IgD-negative memory B cell (primary cell): ENCODE measurements around the gene PNPLA6. TPM values are rescaled to one million over a fixed set of nuclear protein-coding genes. Genes with fewer than 3 reads are reported as not detected.
A peak's percentile ranks its signal among the peaks of the same experiment; 100 is the strongest.

Experiments
- H3K27ac Mint-ChIP-seq, 3 donors: one replicate each; pipeline ENCODE4 v1.8.0; 2020 to 2022; ENCODE audit warnings: mild to moderate bottlenecking in 3 of 3, mixed read lengths in 3 of 3, moderate library complexity in 1 of 3
- H3K27me3 Mint-ChIP-seq: one replicate; pipeline ENCODE4 v1.8.0; 2021; ENCODE audit warnings: mixed read lengths
- H3K36me3 Mint-ChIP-seq: one replicate; pipeline ENCODE4 v1.8.0; 2020; ENCODE audit warnings: mild to moderate bottlenecking, mixed read lengths
- H3K4me1 Mint-ChIP-seq, 3 donors: one replicate each; pipeline ENCODE4 v1.8.0; 2020 to 2022; ENCODE audit warnings: mixed read lengths in 3 of 3, mild to moderate bottlenecking in 1 of 3
- H3K4me3 Mint-ChIP-seq, 4 donors: one replicate each; pipeline ENCODE4 v1.8.0; 2020 to 2022; ENCODE audit warnings: mild to moderate bottlenecking in 4 of 4, mixed read lengths in 4 of 4, moderate library complexity in 3 of 4
- H3K9me3 Mint-ChIP-seq, 3 donors: one replicate each; pipeline ENCODE4 v1.8.0; 2020 to 2021; ENCODE audit warnings: mixed read lengths in 3 of 3, mild to moderate bottlenecking in 1 of 3
- polyA plus RNA-seq: library from polyadenylated mRNA; unstranded; fragments of 300-500 nt; fragmentation: Illumina TruSeq; gene quantifications from one replicate; pipeline ENCODE4 v1.2.3, GENCODE V29; 2021

PNPLA6 gene
- polyA plus RNA-seq = 12.5 TPM

DNA sequence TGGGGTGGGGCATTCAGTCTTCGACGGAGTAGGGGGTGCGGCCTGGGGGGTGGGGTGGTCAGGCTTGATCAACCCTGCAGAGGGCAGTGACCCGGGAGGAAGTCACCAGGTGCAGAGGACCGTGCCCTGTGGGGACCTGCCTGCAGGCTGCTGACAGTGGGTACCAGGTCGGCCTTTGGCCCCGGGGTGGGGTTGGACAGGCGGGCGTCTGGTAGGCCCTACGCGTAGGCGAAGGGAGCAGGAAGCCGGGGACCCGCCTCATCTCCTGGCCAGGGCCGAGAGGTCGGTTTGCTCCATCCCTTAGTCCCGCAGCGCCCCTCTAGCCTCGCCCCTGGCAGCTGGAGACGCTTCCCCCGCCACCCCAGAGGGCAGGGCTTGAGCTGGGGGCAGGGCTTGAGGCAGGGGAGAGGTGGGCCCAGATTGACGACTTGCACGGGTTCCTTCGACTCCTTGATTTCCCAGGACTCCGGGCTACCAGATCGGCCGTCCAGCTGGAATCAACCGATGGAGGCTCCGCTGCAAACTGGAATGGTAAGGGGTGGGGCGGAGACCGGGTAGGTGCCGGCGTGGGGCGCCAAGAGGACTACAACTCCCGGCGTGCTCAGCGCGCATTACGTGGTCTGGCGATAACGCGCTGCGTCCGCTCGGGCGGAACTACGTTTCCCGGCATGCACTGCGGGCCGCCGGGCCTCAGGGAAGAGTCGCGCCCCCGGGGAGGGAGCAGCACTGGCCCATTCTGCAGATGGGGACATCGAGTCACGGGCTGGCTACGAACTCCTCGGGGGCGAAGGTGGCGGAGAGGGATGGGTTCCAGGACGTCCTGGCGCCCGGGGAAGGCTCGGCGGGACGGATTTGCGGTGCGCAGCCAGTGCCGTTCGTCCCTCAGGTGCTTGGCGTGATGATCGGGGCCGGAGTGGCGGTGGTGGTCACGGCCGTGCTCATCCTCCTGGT, at the start of gene PNPLA6:
Gene PNPLA6, plus strand, starts transcription at position 671 of the 951 bp plus-strand sequence. Its CDS starts 72 bp downstream, at position 743.
- Mint-ChIP-seq H3K9me3 (no peaks in the 10 kb centered on the region), H3K4me1 (peaks cover 13 to 28% (median 13%) of the 10 kb centered on the region in 3 donors), H3K27me3 (no peaks in the 10 kb centered on the region)

DNA sequence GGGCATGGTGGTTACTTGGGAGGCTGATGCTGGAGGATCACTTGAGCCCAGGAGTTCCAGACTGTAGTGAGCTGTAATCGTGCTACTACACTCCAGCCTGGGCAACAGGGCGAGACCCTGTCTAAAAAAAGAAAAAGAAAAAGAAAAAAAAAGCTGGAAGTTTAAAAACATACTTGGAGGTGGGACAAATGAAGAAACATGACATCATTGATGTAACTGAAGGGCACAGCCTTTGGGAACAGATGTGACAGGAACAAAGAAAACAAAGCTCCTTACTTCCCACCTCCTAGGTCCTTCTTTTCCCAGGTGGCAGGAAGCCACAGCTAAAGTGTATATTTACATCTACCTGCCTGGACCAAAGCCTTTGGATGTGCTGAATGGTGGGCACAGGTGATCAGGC, 48.6 kb upstream of the PNPLA6 start:
- Mint-ChIP-seq H3K27me3 (peaks cover 5% of the 10 kb centered on the region), H3K4me1 (peaks cover 0 to 14% (median 11%) of the 10 kb centered on the region in 3 donors), H3K4me3 (peak overlapping the region in 1 of 4 donors; percentile 77), H3K36me3 (no peaks in the 10 kb centered on the region), H3K9me3 (no peaks in the 10 kb centered on the region), H3K27ac (peak overlapping the region in 2 of 3 donors; percentile 21 to 89)

More for the DNA sequence above, at the start of gene PNPLA6:
- H3K36me3 Mint-ChIP-seq = no peaks in the 10 kb centered on the region
- peak within 1 kb of the TSS; percentile 65 to 94 (median 94) for H3K27ac Mint-ChIP-seq
- peak within 1 kb of the TSS; percentile 94 to 100 (median 96) for H3K4me3 Mint-ChIP-seq

DNA sequence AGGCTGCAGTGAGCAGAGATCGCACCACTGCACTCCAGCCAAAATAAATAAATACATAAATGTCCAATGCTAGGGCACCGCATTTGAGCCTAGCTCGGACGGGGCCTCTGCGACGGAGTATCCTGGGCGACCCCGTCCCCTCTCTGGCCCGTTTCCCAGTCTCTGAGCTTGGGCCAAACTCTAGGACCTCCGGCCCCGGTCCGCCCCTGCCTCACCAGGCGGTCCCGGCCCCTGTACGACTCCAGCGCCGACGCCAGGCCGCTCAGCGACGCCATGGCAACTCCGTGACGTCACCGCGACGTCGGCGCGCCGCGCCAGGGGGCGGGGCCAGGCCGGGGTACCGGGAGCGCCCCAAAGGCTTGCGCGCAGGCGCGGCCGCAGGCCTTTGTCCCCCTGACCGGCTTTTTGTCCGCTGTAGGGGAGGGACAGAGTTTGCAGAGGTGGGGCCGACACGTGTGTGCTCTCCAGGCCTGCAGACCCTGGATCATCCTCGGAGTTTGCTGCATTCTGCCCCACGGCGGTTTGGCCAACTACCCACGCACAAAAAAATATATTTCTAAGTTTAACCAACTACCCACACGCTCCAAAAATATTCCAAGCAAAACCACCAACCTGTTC, 46.7 kb upstream of the PNPLA6 start, which contains the start of gene PEX11G:
Gene PEX11G, minus strand, starts transcription at position 300 of the 618 bp plus-strand sequence. Its CDS starts 25 bp downstream, at position 275.
- Mint-ChIP-seq H3K4me3 (peak within 1 kb of the TSS; percentile 77 to 92 (median 87)), H3K4me1 (peaks cover 2 to 8% (median 5%) of the 10 kb centered on the region in 3 donors), H3K9me3 (no peaks in the 10 kb centered on the region), H3K27me3 (peaks cover 7% of the 10 kb centered on the region), H3K36me3 (no peaks in the 10 kb centered on the region), H3K27ac (peak within 1 kb of the TSS; percentile 21 to 96 (median 91))

DNA sequence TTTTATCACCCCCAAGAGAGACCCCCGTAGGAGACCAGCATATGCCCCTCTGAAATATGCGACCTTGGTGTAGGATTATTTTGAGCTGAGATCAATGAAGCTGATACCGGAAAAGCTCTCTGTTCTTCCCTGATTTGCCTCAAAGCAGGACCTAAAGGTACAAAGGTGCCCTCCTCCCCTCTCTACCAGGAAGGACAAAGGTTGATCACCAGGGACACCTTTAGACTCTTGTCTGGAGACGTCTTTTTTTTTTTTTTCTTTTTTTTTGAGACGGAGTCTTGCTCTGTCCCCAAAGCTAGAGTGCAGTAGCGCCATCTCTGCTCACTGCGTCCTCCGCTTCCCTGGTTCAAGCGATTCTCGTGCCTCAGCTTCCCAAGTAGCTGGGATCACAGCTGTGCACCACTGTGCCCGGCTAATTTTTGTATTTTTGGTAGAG, 45.9 kb upstream of the PNPLA6 start:
- Mint-ChIP-seq H3K27me3 (peaks cover 2% of the 10 kb centered on the region), H3K9me3 (no peaks in the 10 kb centered on the region), H3K4me3 (peak overlapping the region; percentile 77 to 92 (median 87)), H3K36me3 (no peaks in the 10 kb centered on the region), H3K4me1 (peaks cover 2 to 8% (median 5%) of the 10 kb centered on the region in 3 donors), H3K27ac (peak overlapping the region; percentile 21 to 96 (median 91))

DNA sequence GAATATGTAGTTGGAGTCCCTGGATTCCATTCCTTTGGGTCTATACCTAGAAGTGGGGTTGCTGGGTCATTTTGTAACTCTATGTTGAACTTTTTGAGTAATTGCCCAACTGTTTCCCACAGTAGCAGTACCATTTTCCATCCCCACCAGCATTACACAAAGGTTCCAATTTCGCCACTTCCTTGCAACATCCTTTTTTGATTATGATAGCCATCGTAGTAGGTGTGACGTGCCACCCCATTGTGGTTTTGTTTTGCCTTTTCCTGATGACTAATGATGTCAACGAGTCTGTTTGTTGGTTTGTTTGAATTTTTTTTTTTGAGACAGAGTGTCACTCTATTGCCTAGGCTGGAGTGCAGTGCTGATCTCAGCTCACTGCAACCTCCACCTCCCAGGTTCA, 43.4 kb upstream of the PNPLA6 start:
- Mint-ChIP-seq H3K27me3 (peaks cover 6% of the 10 kb centered on the region), H3K27ac (peak overlapping the region in 1 of 3 donors; percentile 73), H3K4me3 (no peak overlapping the region), H3K4me1 (peaks cover 2 to 8% (median 7%) of the 10 kb centered on the region in 3 donors), H3K9me3 (no peaks in the 10 kb centered on the region), H3K36me3 (no peaks in the 10 kb centered on the region)

DNA sequence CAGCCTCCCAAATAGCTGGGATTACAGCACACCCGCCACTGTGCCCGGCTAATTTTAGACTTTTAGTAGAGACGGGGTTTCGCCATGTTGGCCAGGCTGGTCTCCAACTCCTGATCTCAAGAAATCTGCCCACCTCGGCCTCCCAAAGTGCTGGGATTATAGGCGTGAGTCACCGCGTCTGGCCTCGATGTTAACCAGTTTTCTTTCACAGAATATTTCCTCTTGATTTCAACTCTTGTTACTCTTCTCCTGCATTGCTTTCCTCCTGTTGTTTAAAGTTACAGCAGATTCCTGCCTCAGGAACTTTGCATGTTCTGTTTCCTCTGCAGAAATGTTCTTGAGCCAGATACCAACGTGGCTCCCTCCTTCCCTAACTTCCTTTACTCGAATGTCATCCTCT, 43.0 kb upstream of the PNPLA6 start:
- peak overlapping the region in 1 of 3 donors; percentile 73 for H3K27ac Mint-ChIP-seq
- no peaks in the 10 kb centered on the region for H3K36me3 Mint-ChIP-seq
- H3K4me3 Mint-ChIP-seq = peak overlapping the region in 1 of 4 donors; percentile 42
- peaks cover 6% of the 10 kb centered on the region for H3K27me3 Mint-ChIP-seq
- no peaks in the 10 kb centered on the region for H3K9me3 Mint-ChIP-seq
- peaks cover 3 to 8% (median 7%) of the 10 kb centered on the region in 3 donors for H3K4me1 Mint-ChIP-seq

DNA sequence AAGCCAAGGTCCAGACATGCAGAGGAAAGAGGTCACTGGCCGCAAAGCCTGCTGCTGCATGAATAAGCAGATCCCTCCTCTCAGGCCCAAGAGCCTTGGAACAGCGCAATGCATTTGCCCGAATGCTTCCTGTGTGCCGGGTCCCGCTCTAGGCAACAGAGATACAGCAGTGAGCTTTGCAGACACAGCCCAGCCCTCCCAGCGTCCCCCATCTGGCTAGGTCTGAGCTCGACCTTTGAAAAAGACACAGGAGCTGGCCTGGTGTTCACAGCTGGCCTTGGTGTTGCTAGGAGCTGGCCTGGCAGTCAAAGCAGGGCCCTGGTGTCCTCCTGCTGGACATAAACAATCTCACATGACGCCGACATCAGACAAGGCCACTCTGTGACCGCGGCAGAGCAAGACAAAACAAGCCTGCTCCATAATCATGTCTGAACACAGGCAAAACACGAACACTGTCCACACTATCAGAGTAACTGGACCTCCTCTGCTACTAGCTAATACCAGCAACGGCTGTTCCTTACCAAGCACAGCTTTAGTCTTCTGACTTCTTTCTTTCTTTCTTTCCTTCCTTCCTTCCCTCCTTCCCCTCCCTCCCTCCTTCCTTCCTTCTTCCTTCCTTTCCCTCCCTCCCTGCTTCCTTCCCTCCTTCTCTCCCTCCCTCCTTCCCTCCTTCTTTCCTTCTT, 41.0 kb upstream of the PNPLA6 start:
- H3K4me3 Mint-ChIP-seq = peak overlapping the region in 1 of 4 donors; percentile 25
- H3K36me3 Mint-ChIP-seq = no peaks in the 10 kb centered on the region
- H3K27ac Mint-ChIP-seq = peak overlapping the region in 1 of 3 donors; percentile 42
- H3K4me1 Mint-ChIP-seq = peaks cover 1 to 6% (median 2%) of the 10 kb centered on the region in 3 donors
- H3K27me3 Mint-ChIP-seq = peaks cover 15% of the 10 kb centered on the region
- peaks cover 0 to 2% (median 0%) of the 10 kb centered on the region in 3 donors for H3K9me3 Mint-ChIP-seq

DNA sequence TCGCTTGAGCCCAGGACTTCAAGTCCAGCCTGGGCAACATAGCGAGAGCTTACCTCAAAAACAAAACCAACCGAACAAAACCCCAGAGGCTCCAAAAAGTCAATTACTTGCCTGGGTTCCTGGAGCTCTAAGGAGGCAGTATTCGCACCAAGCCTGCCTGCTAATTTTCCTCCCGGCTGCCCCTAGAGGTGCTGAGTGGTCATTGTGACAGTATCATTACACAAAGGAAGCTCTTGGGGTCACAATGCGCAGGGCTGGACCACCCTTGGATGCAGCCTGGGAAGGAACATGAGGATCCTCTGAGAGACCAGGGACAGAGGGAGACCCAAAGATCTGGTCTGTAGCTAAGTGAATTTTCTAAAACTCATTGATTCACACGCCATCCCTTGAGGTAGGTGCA, 38.2 kb upstream of the PNPLA6 start:
- peaks cover 24% of the 10 kb centered on the region for H3K27me3 Mint-ChIP-seq
- H3K9me3 Mint-ChIP-seq = peaks cover 0 to 2% (median 0%) of the 10 kb centered on the region in 3 donors
- H3K36me3 Mint-ChIP-seq = no peaks in the 10 kb centered on the region
- peaks cover 0 to 6% (median 2%) of the 10 kb centered on the region in 3 donors for H3K4me1 Mint-ChIP-seq
- peak overlapping the region in 1 of 4 donors; percentile 30 for H3K4me3 Mint-ChIP-seq
- peak overlapping the region in 1 of 3 donors; percentile 55 for H3K27ac Mint-ChIP-seq

DNA sequence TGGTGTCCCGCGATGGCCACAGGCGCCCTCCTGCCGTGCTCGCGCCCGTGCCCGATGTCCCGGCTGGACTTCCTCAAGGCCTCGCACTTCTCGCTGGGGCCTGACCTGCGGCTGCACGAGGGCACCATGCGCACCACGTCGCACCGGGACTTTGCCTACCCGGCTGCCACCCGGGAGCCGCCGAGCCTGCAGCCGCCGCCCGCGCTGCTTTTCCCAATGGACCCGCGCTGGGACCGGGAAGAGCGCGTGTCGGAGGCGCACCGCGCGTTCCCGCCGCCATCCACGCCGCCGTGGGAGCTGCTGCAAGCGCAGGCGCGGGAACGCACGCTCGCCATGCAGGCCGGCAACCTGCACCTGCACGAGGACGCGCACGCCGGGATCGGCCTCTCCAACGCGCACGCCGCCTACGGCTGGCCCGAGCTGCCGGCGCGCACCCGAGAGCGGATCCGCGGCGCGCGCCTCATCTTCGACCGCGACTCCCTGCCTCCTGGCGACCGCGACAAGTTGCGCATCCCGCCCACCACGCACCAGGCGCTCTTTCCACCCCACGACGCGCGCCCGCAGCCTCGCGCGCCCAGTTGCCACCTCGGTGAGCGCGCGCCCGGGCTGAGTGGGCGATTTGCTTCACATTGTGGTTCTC, 34.6 kb upstream of the PNPLA6 start:
- H3K4me3 Mint-ChIP-seq = peak overlapping the region in 2 of 4 donors; percentile 16 to 70
- H3K27me3 Mint-ChIP-seq = peaks cover 38% of the 10 kb centered on the region
- peaks cover 0 to 2% (median 0%) of the 10 kb centered on the region in 3 donors for H3K9me3 Mint-ChIP-seq
- no peaks in the 10 kb centered on the region for H3K36me3 Mint-ChIP-seq
- H3K4me1 Mint-ChIP-seq = peaks cover 0 to 4% (median 4%) of the 10 kb centered on the region in 3 donors
- H3K27ac Mint-ChIP-seq = no peak overlapping the region

DNA sequence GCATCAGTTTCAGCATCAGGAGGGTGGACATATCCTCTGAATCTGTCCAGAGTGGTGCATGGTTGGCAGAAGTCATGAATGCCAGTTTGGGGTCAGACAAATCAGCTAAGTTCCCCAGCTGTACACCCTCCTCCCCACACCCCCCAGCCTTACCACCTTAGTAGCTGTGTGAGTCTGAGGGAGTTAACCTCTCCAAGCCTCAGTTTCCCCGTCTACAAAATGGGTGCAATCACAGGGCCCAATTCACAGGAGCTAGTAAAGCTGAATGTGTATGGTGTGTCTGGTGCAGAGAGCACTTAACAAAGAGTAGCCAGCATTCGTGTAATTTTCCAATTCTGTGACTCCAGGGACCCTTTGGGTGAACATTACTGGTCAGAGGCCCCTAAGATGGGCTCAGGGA, 33.0 kb upstream of the PNPLA6 start:
- no peaks in the 10 kb centered on the region for H3K36me3 Mint-ChIP-seq
- H3K4me1 Mint-ChIP-seq = peaks cover 0 to 3% (median 2%) of the 10 kb centered on the region in 3 donors
- H3K27ac Mint-ChIP-seq = no peak overlapping the region
- H3K9me3 Mint-ChIP-seq = peaks cover 0 to 2% (median 0%) of the 10 kb centered on the region in 3 donors
- peaks cover 43% of the 10 kb centered on the region for H3K27me3 Mint-ChIP-seq
- H3K4me3 Mint-ChIP-seq = no peak overlapping the region

DNA sequence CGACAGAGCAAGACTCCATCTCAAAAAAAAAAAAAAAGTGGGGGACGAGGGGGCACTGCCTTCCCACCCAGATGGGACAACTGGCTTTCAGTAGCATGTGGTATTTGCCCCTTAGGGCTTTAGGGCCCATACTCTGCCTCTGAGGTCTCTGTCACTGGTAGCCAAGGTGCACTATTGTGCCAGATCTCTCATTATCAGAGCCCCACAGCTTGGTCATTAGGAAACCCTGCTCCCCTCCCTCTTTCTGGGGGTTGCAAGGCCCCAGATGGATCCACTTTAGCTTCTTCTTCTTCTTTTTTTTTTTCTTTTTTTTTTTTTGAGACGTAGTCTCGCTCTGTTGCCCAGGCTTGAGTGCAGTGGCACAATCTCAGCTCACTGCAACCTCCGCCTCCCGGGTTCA, 30.8 kb upstream of the PNPLA6 start:
- H3K4me3 Mint-ChIP-seq = no peak overlapping the region
- peaks cover 39% of the 10 kb centered on the region for H3K27me3 Mint-ChIP-seq
- H3K9me3 Mint-ChIP-seq = no peaks in the 10 kb centered on the region
- H3K27ac Mint-ChIP-seq = no peak overlapping the region
- no peaks in the 10 kb centered on the region for H3K36me3 Mint-ChIP-seq
- H3K4me1 Mint-ChIP-seq = peaks cover 0 to 2% (median 0%) of the 10 kb centered on the region in 3 donors

DNA sequence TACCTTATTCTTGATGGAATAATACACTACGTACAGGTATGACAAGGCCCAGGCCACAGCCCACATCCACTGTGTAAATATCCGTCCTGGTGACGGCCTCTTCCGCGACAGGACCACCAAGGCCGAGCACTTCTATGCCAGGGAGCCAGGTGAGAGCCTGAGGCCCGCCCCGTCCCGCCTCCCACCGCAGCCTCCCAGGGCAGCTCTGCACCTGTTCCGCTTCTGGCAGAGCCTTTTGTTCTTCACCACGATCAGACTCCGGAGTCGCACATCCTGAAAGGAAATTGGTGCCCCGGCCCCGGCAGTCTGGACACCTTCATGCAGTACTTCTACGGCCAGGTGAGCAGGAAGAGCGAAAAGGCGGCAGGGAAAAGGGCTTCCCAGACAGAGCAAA, 30.2 kb upstream of the PNPLA6 start:
- peaks cover 39% of the 10 kb centered on the region for H3K27me3 Mint-ChIP-seq
- H3K36me3 Mint-ChIP-seq = no peaks in the 10 kb centered on the region
- peak overlapping the region in 2 of 3 donors; percentile 42 to 69 for H3K27ac Mint-ChIP-seq
- H3K4me1 Mint-ChIP-seq = peaks cover 0 to 2% (median 0%) of the 10 kb centered on the region in 3 donors
- peak overlapping the region in 3 of 4 donors; percentile 8 to 77 (median 14) for H3K4me3 Mint-ChIP-seq
- no peaks in the 10 kb centered on the region for H3K9me3 Mint-ChIP-seq

DNA sequence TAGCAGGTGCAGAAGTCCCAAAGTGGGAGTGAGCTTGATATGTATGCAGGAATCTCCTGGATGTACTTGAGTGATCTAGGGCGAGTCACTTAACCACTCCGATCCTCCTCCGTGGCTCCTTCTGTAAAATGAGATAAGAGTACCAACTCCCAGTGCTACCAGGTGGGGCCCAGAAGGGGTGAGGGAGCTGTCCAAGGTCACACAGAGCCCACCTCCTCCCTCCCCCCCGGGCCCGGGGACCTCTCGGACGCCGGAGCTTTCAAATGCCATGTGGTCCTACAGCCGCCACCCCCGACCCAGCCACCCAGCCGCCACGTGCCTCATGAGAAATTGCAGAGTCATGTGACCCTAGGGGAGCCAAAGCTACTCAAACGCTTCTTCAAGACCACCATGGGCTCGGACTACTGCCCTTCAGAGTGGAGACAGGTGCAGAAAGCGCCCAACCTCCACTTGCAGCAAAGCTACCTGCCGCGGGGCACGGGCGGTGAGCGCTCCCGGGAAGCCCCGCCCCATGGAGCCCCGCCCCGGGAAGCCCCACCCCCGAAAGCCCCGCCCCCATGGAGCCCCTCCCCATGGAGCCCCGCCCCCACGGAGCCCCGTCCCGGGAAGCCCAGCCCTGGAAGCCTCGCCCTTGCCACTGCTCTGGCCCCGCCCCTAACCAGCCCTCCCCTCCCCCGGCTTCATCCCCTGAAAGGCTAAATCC, 29.7 kb upstream of the PNPLA6 start:
- Mint-ChIP-seq H3K9me3 (no peaks in the 10 kb centered on the region), H3K27ac (peak overlapping the region in 2 of 3 donors; percentile 42 to 69), H3K36me3 (no peaks in the 10 kb centered on the region), H3K27me3 (peaks cover 37% of the 10 kb centered on the region), H3K4me3 (peak overlapping the region in 3 of 4 donors; percentile 8 to 77 (median 14)), H3K4me1 (peaks cover 0 to 2% (median 0%) of the 10 kb centered on the region in 3 donors)
